Neural crest cell (in vitro differentiated cells): ENCODE data around the gene FILIP1. TPM values are rescaled to one million over a fixed set of nuclear protein-coding genes. Genes with fewer than 3 reads are reported as not detected.

Experiments
- DNase-seq: peaks from one replicate; pipeline ENCODE4 v3.0.0; 2021; ENCODE audit warnings: low read depth, mixed read lengths, low spot score
- H3K27ac Mint-ChIP-seq: one replicate; pipeline ENCODE4 v1.8.0; 2021; ENCODE audit warnings: mild to moderate bottlenecking, mixed read lengths; ENCODE audit not compliant: unreplicated experiment
- H3K27me3 Mint-ChIP-seq: 2 replicates; pipeline ENCODE4 v1.8.0; 2021; ENCODE audit warnings: low read depth, mild to moderate bottlenecking, mixed read lengths
- H3K36me3 Mint-ChIP-seq: 2 replicates; pipeline ENCODE4 v1.8.0; 2021; ENCODE audit warnings: low read depth, mild to moderate bottlenecking, mixed read lengths
- H3K4me1 Mint-ChIP-seq: 2 replicates; pipeline ENCODE4 v1.8.0; 2021; ENCODE audit warnings: mixed read lengths
- H3K4me3 Mint-ChIP-seq: one replicate; pipeline ENCODE4 v1.8.0; 2021; ENCODE audit warnings: mild to moderate bottlenecking, mixed read lengths
- H3K9me3 Mint-ChIP-seq: 2 replicates; pipeline ENCODE4 v1.8.0; 2021; ENCODE audit warnings: mixed read lengths
- total RNA-seq: library from RNA; stranded (reverse); gene quantifications from 2 replicates; pipeline ENCODE4 v1.2.1, GENCODE V29; 2021
- TF ChIP-seq, protein P1 (sequence below): fragments of 200-600 bp; sonication (generic); conservative IDR thresholded peaks from 2 replicates; pipeline ENCODE4 v1.5.0; 2021; ENCODE audit warnings: antibody characterized with exemption, mild to moderate bottlenecking

FILIP1 gene
- total RNA-seq, 1 donor from 2014 or later = 0.79 TPM

DNA sequence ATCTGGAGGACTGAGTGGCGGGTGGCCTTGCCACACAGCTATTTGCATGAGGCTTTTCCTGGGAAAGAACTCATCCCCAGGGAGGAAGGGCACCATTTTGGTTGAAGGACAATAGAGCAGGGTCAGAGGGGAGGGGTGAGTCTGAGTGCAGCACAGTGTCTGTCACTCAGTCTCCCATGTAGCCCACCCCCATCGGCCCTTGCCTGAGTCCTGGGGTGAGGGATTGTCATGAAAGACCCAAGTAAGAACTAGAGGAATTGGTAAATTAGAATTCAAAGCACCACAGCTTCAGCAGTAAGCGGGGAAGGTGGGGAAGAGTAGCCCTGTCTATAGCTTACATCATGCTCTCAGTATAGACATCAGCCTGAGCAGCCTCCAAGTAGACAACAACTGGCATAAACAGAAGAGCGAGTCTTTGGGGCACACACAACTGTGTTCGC is 118.6 kb downstream of the FILIP1 start:
- no peak overlapping the region for H3K27ac Mint-ChIP-seq
- no peak for DNase-seq
- peaks cover 5% of the 10 kb centered on the region for H3K9me3 Mint-ChIP-seq

DNA sequence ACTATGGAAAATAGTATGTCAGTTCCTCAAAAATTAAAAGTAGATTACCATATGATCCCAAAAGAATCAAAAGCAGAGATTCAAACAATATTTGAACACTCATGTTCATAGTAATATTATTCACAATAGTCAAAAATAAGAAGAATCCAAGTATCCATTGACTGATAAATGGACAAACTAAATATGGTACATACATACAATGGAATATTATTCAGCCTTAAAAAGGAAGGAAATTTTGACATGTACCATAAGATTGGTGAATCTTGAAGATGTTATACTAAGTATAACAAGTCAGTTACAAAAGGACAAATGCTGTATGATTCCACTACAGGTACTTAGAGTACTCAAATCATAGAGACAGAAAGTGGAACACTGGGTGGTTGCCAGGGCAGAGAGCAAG is 120.7 kb downstream of the FILIP1 start:
- Mint-ChIP-seq H3K27ac (no peak overlapping the region), H3K4me1 (peaks cover 32% of the 10 kb centered on the region), H3K36me3 (no peaks in the 10 kb centered on the region), H3K27me3 (no peaks in the 10 kb centered on the region), H3K9me3 (peaks cover 5% of the 10 kb centered on the region), H3K4me3 (no peak overlapping the region)
- DNase-seq = no peak
- TF ChIP-seq, protein P1, sequence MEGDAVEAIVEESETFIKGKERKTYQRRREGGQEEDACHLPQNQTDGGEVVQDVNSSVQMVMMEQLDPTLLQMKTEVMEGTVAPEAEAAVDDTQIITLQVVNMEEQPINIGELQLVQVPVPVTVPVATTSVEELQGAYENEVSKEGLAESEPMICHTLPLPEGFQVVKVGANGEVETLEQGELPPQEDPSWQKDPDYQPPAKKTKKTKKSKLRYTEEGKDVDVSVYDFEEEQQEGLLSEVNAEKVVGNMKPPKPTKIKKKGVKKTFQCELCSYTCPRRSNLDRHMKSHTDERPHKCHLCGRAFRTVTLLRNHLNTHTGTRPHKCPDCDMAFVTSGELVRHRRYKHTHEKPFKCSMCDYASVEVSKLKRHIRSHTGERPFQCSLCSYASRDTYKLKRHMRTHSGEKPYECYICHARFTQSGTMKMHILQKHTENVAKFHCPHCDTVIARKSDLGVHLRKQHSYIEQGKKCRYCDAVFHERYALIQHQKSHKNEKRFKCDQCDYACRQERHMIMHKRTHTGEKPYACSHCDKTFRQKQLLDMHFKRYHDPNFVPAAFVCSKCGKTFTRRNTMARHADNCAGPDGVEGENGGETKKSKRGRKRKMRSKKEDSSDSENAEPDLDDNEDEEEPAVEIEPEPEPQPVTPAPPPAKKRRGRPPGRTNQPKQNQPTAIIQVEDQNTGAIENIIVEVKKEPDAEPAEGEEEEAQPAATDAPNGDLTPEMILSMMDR = no peak

More for the DNA sequence above, 118.6 kb downstream of the FILIP1 start:
- no peak overlapping the region for H3K4me3 Mint-ChIP-seq
- no peaks in the 10 kb centered on the region for H3K36me3 Mint-ChIP-seq
- no peaks in the 10 kb centered on the region for H3K27me3 Mint-ChIP-seq
- TF ChIP-seq, protein P1 = no peak
- H3K4me1 Mint-ChIP-seq = peaks cover 37% of the 10 kb centered on the region

DNA sequence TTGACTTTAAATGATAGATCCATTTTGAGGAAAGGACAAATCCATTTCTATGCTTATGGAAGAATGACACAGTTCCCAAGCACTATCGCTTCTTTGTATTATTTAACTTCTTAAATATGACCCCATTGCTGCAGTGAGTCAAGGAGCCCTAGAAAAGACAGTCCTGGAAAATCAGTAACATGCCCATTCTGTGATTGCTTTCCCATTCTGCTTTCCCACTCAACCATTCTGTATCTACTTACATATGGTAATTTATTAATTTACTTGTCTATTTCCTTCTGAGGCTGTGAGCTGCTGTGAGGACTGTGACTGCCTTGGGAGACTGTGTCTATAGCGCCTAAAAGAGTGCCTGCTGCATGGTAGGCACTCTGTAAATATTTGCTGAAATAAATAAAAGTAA is 123.6 kb downstream of the FILIP1 start:
- peaks cover 6% of the 10 kb centered on the region for H3K4me1 Mint-ChIP-seq
- no peak overlapping the region for H3K27ac Mint-ChIP-seq
- no peaks in the 10 kb centered on the region for H3K36me3 Mint-ChIP-seq
- H3K27me3 Mint-ChIP-seq = no peaks in the 10 kb centered on the region
- no peak overlapping the region for H3K4me3 Mint-ChIP-seq
- no peak for DNase-seq
- H3K9me3 Mint-ChIP-seq = peaks cover 5% of the 10 kb centered on the region
- TF ChIP-seq, protein P1 = no peak

DNA sequence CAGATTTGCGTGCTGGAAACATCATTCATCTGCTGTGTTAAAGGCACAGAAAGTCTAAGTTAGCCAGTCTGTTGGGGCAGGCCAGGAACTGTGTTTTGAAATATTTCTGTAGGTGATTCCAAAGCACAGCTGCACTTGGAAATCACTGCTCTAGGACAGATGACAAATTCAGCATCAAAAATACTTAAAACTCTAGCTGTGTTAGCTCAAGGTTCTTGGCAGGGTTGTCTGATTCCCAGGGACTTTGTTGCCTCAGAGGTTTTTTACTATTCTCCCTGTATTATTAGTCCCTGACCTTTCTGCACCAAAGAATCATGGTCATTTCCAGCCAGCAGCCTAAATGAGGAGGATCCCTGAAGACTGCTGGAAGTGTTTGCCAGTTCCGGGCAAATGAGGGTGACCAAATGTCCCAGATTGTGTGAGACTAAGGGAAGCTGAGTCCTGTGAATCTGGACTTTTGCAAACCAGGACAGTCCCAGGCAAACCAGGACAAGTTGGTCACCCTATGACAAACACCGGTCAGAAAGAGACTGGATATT is 124.7 kb downstream of the FILIP1 start:
- H3K4me1 Mint-ChIP-seq = no peaks in the 10 kb centered on the region
- H3K36me3 Mint-ChIP-seq = no peaks in the 10 kb centered on the region
- H3K27me3 Mint-ChIP-seq = no peaks in the 10 kb centered on the region
- DNase-seq = no peak
- no peak overlapping the region for H3K27ac Mint-ChIP-seq
- no peak overlapping the region for H3K4me3 Mint-ChIP-seq
- TF ChIP-seq, protein P1 = no peak
- H3K9me3 Mint-ChIP-seq = peaks cover 5% of the 10 kb centered on the region

DNA sequence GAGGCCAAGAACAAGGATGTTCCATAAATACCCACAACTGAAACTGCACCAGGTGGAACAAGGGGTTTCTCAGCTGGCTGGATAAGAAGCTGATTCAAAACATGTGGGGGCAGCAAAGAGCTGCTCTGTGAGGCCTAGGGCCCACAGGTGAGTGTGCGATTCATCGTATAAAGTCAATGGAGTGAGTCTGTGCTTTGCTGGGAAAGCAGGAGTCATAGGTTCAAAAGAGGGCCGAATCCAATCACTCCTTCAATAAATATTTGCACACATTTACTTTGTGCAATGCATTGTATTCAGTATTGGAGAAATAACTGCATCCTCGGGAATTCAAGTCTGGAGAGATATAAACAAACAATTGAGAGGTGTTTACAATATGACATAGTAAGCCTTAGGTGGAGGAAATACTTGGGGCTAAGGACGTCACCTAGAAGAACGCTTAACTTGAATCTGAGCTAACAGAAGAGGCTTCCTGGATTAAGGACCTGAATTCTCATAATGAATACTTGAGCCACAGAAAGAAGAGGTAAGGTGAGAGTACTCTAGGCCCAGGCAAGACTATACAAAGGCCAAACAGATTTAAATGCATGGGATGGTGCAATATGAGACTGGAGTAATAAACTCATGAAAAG is 125.3 kb downstream of the FILIP1 start:
- Mint-ChIP-seq H3K4me3 (no peak overlapping the region), H3K36me3 (no peaks in the 10 kb centered on the region), H3K9me3 (peaks cover 5% of the 10 kb centered on the region), H3K27me3 (no peaks in the 10 kb centered on the region), H3K4me1 (no peaks in the 10 kb centered on the region), H3K27ac (no peak overlapping the region)
- TF ChIP-seq, protein P1 = peak; percentile 66
- DNase-seq = no peak
